GM12892 (cell line): Measurements from ENCODE around the gene HSPA4L.

Experiments
- DNase-seq: peaks from one replicate; pipeline ENCODE4 v3.0.0; 2011; ENCODE audit not compliant: insufficient read length
- FAIRE-seq: peaks from 2 replicates; lab custom pipeline; 2011; peaks lifted over from hg19 to GRCh38; lab: Jason Lieb, UNC
- POLR2A ChIP-seq: IDR thresholded peaks from 2 replicates; pipeline ENCODE4 v1.6.1; 2011; ENCODE audit warnings: low read depth, low read length, control low read depth
- POLR2AphosphoS5 ChIP-seq: IDR thresholded peaks from 2 replicates; pipeline ENCODE4 v1.6.1; 2011; ENCODE audit warnings: low read depth, low read length, control low read depth
- TAF1 ChIP-seq: IDR thresholded peaks from 2 replicates; pipeline ENCODE4 v1.6.1; 2011; ENCODE audit warnings: low read depth, mild to moderate bottlenecking, control low read depth, low read length, borderline replicate concordance

HSPA4L gene

GRCh38 chr4:127791391-127791790 is 9.3 kb downstream of the HSPA4L start:
- FAIRE-seq (no peak), DNase-seq (no peak)
- TF ChIP-seq POLR2A: no peak
- TF ChIP-seq POLR2AphosphoS5: no peak
- no peak for TF ChIP-seq TAF1

GRCh38 chr4:127793528-127793927 is 11.4 kb downstream of the HSPA4L start:
- TF ChIP-seq TAF1 (no peak), POLR2AphosphoS5 (no peak), POLR2A (no peak)
- FAIRE-seq: no peak

GRCh38 chr4:127799711-127800110 is 17.6 kb downstream of the HSPA4L start:
- TF ChIP-seq POLR2AphosphoS5: no peak
- TF ChIP-seq TAF1: no peak
- no peak for TF ChIP-seq POLR2A
- no peak for FAIRE-seq
- no peak for DNase-seq

More at GRCh38 chr4:127793528-127793927, 11.4 kb downstream of the HSPA4L start:
- no peak for DNase-seq

GRCh38 chr4:127809173-127809800 is 27.2 kb downstream of the HSPA4L start:
- FAIRE-seq (no peak), DNase-seq (no peak)
- TF ChIP-seq POLR2A (no peak), POLR2AphosphoS5 (no peak), TAF1 (no peak)

- no peak for FAIRE-seq
- TF ChIP-seq TAF1 (no peak), POLR2A (no peak), POLR2AphosphoS5 (no peak)
- DNase-seq: no peak
Observed at GRCh38 chr4:127810551-127810950, 28.4 kb downstream of the HSPA4L start.

GRCh38 chr4:127822430-127822829 is 40.3 kb downstream of the HSPA4L start:
- TF ChIP-seq POLR2A (no peak), POLR2AphosphoS5 (no peak), TAF1 (no peak)
- no peak for DNase-seq
- FAIRE-seq: no peak

GRCh38 chr4:127828121-127828520 is 46.0 kb downstream of the HSPA4L start:
- TF ChIP-seq POLR2AphosphoS5 (no peak), POLR2A (no peak), TAF1 (no peak)
- DNase-seq (no peak), FAIRE-seq (no peak)

GRCh38 chr4:127829014-127829413 is 46.9 kb downstream of the HSPA4L start:
- FAIRE-seq (peak; percentile 79), DNase-seq (no peak)
- no peak for TF ChIP-seq POLR2AphosphoS5
- no peak for TF ChIP-seq POLR2A

- no peak for DNase-seq
- TF ChIP-seq POLR2AphosphoS5 (no peak), TAF1 (no peak), POLR2A (no peak)
- peak; percentile 93 for FAIRE-seq
Observed at GRCh38 chr4:127832585-127832984, 50.5 kb downstream of the HSPA4L start.

- TF ChIP-seq TAF1: no peak
- no peak for TF ChIP-seq POLR2A
- no peak for TF ChIP-seq POLR2AphosphoS5
- DNase-seq: no peak
- no peak for FAIRE-seq
Observed at GRCh38 chr4:127843704-127844600, 61.8 kb downstream of the HSPA4L start.

- DNase-seq: no peak
- no peak for FAIRE-seq
- TF ChIP-seq TAF1: no peak
- TF ChIP-seq POLR2A: no peak
- no peak for TF ChIP-seq POLR2AphosphoS5
Observed at GRCh38 chr4:127844601-127845116, 62.5 kb downstream of the HSPA4L start.

- TF ChIP-seq POLR2A: no peak
- TF ChIP-seq TAF1: no peak
- no peak for TF ChIP-seq POLR2AphosphoS5
- FAIRE-seq (no peak), DNase-seq (no peak)
Observed at GRCh38 chr4:127846061-127846460, 63.9 kb downstream of the HSPA4L start.

- no peak for FAIRE-seq
- DNase-seq: no peak
- TF ChIP-seq POLR2A (no peak), TAF1 (no peak), POLR2AphosphoS5 (no peak)
Observed at GRCh38 chr4:127846765-127847164, 64.6 kb downstream of the HSPA4L start.
